Measurements from ENCODE around the gene TTC23. TPM values are rescaled to one million over a fixed set of nuclear protein-coding genes. Genes with fewer than 3 reads are reported as not detected.

The TTC23 gene
- total and polyA plus RNA-seq, 4 donors: 8.3 to 33.6 (median 20.3) TPM

DNA sequence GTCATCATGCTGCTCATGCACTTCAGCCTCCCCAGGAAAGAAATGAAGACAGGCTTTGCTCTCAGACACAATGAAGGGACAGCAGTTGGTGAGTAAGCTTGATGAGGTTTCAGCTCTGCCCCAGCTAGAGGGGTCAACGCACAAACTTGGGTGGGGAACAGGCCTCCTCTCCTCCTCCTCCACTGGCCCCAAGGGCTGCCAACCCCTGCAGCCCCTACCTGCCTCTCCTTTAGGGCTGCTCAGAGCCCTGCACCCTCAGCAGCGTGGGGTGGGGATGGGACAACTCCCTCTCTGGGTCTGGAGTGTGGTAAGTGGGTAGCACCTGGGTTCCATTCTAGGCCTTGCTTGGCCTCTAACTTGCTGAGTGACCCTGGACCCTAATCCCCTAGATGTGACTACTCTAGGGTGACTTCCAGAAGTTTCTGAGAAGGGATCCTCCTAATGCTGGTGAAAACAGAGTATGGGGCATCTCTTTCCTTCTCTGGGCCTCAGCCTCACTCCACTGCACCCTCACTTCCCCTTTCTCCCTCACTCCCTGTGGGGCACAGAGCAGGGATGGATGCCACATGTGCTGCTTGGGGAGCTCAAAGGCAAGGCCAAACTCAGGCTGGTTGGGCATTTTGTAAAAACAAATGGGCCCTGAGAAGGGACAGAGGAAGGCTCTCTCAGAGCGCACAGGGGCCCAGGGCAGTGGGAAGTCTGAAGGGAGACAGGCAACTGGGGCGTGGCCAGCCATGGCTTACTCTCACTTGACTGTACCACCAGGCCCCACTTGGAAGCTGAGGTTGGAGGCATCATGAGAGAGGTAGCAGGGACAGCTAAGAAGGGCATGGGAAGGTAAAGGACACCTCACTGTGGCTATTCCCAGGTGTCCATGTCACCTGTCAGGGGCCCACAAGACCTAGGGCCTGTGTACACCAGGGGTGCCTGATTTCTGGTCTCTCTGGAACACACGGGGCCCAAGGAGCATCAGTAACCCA lies 80.5 kb downstream of the TTC23 start:
- no peaks in the 10 kb centered on the region for H3K9me3 ChIP-seq (ENCODE audit: control insufficient read depth, low read length)
- H3K27me3 ChIP-seq (ENCODE audit: control insufficient read depth in 1 of 2, insufficient read depth in 2 of 2, low read length in 1 of 2): no peaks in the 10 kb centered on the region
- intact Hi-C loops (cut with DNase I): no loop called here
- DNase-seq (no peak), ATAC-seq (ENCODE audit: low FRiP score) (no peak)
- H3K27ac ChIP-seq (ENCODE audit: low read depth in 1 of 2, low read length in 2 of 2): peak overlapping the region; percentile 78 to 99
- 84 to 94% methylated on average over 5 of the region's 5 CpGs for WGBS, 2 donors
- peaks cover 0 to 4% of the 10 kb centered on the region in 2 donors for H3K4me1 ChIP-seq (ENCODE audit: control insufficient read depth in 1 of 2, insufficient read depth in 2 of 2, low read length in 2 of 2)
- H3K36me3 ChIP-seq (ENCODE audit: control insufficient read depth in 1 of 2, insufficient read depth in 2 of 2, low read length in 1 of 2): no peaks in the 10 kb centered on the region
- H3K4me3 ChIP-seq (ENCODE audit: low read length in 2 of 2): no peak overlapping the region

DNA sequence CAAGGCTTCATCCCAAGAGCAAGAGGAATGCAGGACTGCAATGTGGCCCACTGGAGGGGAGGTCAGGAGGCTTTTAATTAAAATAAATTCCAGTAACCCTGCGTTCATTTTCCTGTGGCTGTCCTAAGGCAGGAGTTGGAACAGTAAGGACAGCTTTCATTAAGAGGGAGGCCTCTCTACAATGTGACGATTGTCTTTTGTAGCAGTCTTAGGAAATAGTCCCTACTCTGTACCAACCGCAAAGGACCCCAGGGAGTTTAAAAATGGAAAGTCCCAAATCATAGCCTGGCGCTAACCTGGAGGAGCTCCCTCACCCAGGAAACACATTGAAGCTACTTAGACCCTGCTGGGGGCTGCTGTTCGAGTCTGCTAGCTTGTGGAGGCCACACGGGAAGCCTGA lies 81.7 kb downstream of the TTC23 start:
- H3K27me3 ChIP-seq (ENCODE audit: control insufficient read depth in 1 of 2, insufficient read depth in 2 of 2, low read length in 1 of 2): no peaks in the 10 kb centered on the region
- no peaks in the 10 kb centered on the region for H3K36me3 ChIP-seq (ENCODE audit: control insufficient read depth in 1 of 2, insufficient read depth in 2 of 2, low read length in 1 of 2)
- no peak overlapping the region for H3K4me3 ChIP-seq (ENCODE audit: low read length in 2 of 2)
- peak overlapping the region in 1 of 2 donors; percentile 43 for H3K27ac ChIP-seq (ENCODE audit: low read depth in 1 of 2, low read length in 2 of 2)
- DNase-seq (no peak), ATAC-seq (ENCODE audit: low FRiP score) (no peak)
- H3K9me3 ChIP-seq (ENCODE audit: control insufficient read depth, low read length): no peaks in the 10 kb centered on the region
- intact Hi-C loops (cut with DNase I): no loop called here
- WGBS, 2 donors: 84 to 85% methylated on average over 6 of the region's 6 CpGs
- no peaks in the 10 kb centered on the region for H3K4me1 ChIP-seq (ENCODE audit: control insufficient read depth in 1 of 2, insufficient read depth in 2 of 2, low read length in 2 of 2)

DNA sequence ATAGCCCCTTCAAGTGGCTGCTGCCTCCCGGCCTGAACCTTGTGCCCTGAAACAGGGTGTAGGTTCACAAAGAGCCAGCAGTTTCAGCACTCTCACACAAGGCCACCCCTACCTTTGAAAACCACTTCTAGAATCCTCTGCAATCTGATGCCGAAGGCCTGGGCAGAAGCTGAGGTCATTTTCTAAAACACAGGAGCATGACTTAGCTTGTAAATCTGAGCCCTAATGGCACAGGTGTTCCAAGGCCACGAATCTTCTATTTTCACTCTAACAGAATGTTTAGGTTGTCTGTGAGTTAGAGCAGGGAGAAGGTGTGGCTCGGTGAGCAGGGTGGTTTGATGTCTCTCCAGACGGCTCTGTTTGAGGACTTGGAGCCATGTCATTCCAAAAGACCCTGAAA lies 82.2 kb downstream of the TTC23 start:
- WGBS, 2 donors: 85 to 91% methylated on average over 5 of the region's 5 CpGs
- Histone ChIP-seq H3K36me3 (ENCODE audit: control insufficient read depth in 1 of 2, insufficient read depth in 2 of 2, low read length in 1 of 2) (no peaks in the 10 kb centered on the region), H3K4me1 (ENCODE audit: control insufficient read depth in 1 of 2, insufficient read depth in 2 of 2, low read length in 2 of 2) (no peaks in the 10 kb centered on the region), H3K27me3 (ENCODE audit: control insufficient read depth in 1 of 2, insufficient read depth in 2 of 2, low read length in 1 of 2) (no peaks in the 10 kb centered on the region), H3K27ac (ENCODE audit: low read depth in 1 of 2, low read length in 2 of 2) (peak overlapping the region in 1 of 2 donors; percentile 21), H3K4me3 (ENCODE audit: low read length in 2 of 2) (no peak overlapping the region), H3K9me3 (ENCODE audit: control insufficient read depth, low read length) (no peaks in the 10 kb centered on the region)
- no peak for DNase-seq
- ATAC-seq (ENCODE audit: low FRiP score): no peak
- intact Hi-C loops (cut with DNase I): no loop called here

DNA sequence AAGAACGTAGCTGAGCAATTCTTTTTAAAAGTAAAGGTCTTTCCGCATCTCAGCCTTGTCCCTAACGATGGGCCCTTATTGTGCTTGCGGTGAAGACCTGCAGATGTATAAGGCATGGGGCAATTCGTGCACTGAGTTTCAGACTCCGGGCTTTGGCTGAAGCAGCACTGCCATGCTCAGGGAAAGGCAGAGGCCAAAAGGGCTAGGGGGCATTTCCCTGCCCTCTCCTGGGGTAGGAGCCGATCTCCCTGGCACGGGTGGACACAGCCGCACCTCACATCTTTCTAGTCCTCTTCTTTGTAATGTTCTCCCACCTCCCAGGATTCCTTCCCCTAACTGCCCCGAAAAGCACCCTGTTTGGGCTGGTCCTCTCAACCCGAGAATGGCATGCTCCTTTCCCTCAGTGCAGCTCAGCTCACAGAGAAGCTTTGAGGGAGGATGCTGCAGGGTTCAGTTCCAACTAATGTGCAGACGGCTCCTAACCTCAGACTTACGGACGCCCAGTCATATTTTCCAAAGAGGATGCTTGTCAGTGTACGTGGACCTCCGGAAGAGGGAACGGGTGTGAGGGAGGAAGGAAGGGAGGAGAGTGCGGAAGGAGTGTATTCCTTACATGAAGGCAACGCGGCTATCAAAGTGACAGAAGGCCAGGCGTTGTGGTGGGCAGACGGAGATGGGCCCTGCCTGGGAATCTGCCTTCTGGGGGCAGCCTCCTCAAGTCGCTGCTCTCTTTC lies 83.3 kb downstream of the TTC23 start:
- H3K36me3 ChIP-seq (ENCODE audit: control insufficient read depth in 1 of 2, insufficient read depth in 2 of 2, low read length in 1 of 2): no peaks in the 10 kb centered on the region
- DNase-seq: no peak
- 89 to 90% methylated on average over 23 of the region's 23 CpGs for WGBS, 2 donors
- H3K4me3 ChIP-seq (ENCODE audit: low read length in 2 of 2): no peak overlapping the region
- intact Hi-C loops (cut with DNase I): no loop called here
- no peaks in the 10 kb centered on the region for H3K4me1 ChIP-seq (ENCODE audit: control insufficient read depth in 1 of 2, insufficient read depth in 2 of 2, low read length in 2 of 2)
- ATAC-seq (ENCODE audit: low FRiP score): no peak
- H3K27me3 ChIP-seq (ENCODE audit: control insufficient read depth in 1 of 2, insufficient read depth in 2 of 2, low read length in 1 of 2): no peaks in the 10 kb centered on the region
- no peak overlapping the region for H3K27ac ChIP-seq (ENCODE audit: low read depth in 1 of 2, low read length in 2 of 2)
- no peaks in the 10 kb centered on the region for H3K9me3 ChIP-seq (ENCODE audit: control insufficient read depth, low read length)

DNA sequence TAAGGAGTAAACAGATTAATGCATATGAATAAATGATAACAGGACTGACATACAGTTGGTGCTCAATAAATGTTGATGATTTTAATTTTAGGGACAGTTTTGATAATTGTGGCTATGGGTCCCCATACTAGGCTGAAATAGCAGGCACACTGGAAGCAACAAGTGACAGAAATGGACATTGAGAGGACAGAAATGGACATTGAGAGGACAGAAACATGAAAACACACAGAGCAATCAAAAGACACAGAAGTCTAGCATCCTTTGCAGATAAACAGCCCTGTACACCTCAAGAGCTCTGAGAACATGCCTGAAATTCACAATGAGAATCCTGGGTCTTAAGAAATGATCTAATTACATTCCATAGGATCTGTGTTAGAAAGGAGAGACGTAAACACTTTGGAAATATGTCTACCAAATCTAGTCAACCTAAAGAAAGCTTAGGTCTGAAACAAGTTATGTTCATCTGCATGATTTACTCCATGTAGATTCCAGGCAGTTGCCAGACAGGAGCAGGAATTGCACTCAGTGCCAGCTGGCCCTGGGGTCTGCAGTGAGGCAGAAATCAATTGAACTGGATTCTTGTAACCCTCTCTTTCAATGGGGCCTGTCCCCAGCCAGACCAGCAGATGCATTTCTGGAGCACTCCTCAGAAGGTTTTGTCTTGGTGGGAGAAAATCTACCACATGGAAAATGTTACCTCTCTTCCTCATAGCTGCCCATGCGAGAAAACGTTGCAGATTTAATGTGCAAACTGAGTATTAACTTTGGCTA lies 84.2 kb downstream of the TTC23 start:
- Histone ChIP-seq H3K4me3 (ENCODE audit: low read length in 2 of 2) (no peak overlapping the region), H3K9me3 (ENCODE audit: control insufficient read depth, low read length) (no peaks in the 10 kb centered on the region), H3K27ac (ENCODE audit: low read depth in 1 of 2, low read length in 2 of 2) (no peak overlapping the region), H3K4me1 (ENCODE audit: control insufficient read depth in 1 of 2, insufficient read depth in 2 of 2, low read length in 2 of 2) (no peaks in the 10 kb centered on the region), H3K27me3 (ENCODE audit: control insufficient read depth in 1 of 2, insufficient read depth in 2 of 2, low read length in 1 of 2) (no peaks in the 10 kb centered on the region), H3K36me3 (ENCODE audit: control insufficient read depth in 1 of 2, insufficient read depth in 2 of 2, low read length in 1 of 2) (no peaks in the 10 kb centered on the region)
- DNase-seq (no peak), ATAC-seq (ENCODE audit: low FRiP score) (no peak)
- intact Hi-C loops (cut with DNase I): no loop called here
- 86 to 92% methylated on average over 3 of the region's 3 CpGs for WGBS, 2 donors

DNA sequence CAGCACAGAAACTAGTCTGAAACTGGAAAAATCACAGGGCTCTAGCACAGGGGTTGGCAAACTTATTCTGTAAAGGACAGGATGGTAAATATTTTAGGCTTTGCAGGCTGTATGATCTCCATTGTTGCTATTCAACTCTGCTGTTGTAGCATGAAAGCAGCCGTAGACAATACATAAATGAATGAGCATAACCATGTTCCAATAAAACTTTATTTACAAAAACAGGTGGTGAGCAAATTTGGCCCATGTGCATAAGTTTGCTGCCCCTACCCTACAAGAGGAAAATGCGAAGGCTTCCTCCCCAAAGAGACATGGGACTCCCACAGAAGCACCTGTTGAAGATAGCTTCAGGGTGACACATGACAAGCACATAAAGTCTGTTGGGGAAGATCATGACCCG lies 85.3 kb downstream of the TTC23 start:
- ATAC-seq (ENCODE audit: low FRiP score) (no peak), DNase-seq (no peak)
- Histone ChIP-seq H3K27ac (ENCODE audit: low read depth in 1 of 2, low read length in 2 of 2) (no peak overlapping the region), H3K27me3 (ENCODE audit: control insufficient read depth in 1 of 2, insufficient read depth in 2 of 2, low read length in 1 of 2) (no peaks in the 10 kb centered on the region), H3K4me3 (ENCODE audit: low read length in 2 of 2) (no peak overlapping the region), H3K36me3 (ENCODE audit: control insufficient read depth in 1 of 2, insufficient read depth in 2 of 2, low read length in 1 of 2) (no peaks in the 10 kb centered on the region), H3K4me1 (ENCODE audit: control insufficient read depth in 1 of 2, insufficient read depth in 2 of 2, low read length in 2 of 2) (no peaks in the 10 kb centered on the region), H3K9me3 (ENCODE audit: control insufficient read depth, low read length) (no peaks in the 10 kb centered on the region)
- 96 to 98% methylated on average over 3 of the region's 3 CpGs for WGBS, 2 donors
- intact Hi-C loops (cut with DNase I): no loop called here

DNA sequence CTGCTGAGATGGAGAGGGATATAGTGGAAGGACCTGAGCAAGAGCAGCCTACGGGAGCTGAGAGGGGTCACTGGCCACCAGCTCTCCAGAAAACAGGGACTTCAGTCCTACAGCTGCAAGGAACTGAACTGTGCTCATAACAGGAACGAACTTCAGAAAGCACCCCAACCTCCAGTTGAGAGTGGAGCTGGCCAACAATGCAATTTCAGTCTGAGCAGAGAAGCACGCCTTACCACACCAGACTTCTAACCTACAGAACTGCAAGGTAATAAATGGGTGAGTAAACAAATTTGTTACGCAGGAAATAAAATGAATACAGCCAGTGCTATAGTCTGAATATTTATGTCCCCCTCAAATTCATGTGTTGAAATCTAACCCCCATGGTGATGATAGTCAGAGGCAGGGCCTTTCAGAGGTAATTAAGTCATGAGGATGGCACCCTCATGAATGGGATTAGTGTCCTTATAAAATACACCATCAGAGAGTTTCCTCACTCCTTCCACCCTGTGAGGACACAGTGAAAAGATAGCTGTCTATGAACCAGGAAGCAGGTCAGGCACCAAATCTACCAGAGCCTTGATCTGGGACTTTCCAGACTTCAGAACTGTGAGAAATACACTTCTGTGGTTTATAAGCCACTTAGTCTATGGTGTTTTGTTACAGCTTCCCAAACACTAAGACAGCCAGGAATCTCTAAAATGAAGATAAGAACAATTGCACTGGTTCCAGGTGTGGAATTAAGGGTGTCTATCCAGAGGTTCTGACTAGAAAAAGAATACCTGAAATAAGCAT lies 85.9 kb downstream of the TTC23 start:
- Histone ChIP-seq H3K4me1 (ENCODE audit: control insufficient read depth in 1 of 2, insufficient read depth in 2 of 2, low read length in 2 of 2) (no peaks in the 10 kb centered on the region), H3K9me3 (ENCODE audit: control insufficient read depth, low read length) (no peaks in the 10 kb centered on the region), H3K27me3 (ENCODE audit: control insufficient read depth in 1 of 2, insufficient read depth in 2 of 2, low read length in 1 of 2) (no peaks in the 10 kb centered on the region), H3K27ac (ENCODE audit: low read depth in 1 of 2, low read length in 2 of 2) (no peak overlapping the region), H3K36me3 (ENCODE audit: control insufficient read depth in 1 of 2, insufficient read depth in 2 of 2, low read length in 1 of 2) (no peaks in the 10 kb centered on the region), H3K4me3 (ENCODE audit: low read length in 2 of 2) (no peak overlapping the region)
- intact Hi-C loops (cut with DNase I): no loop called here
- DNase-seq: no peak
- 83 to 94% methylated on average over 4 of the region's 4 CpGs for WGBS, 2 donors
- ATAC-seq (ENCODE audit: low FRiP score): no peak

Measured in aorta (tissue), 5 donors.